Stimulated activated naive CD8-positive, alpha-beta T cell treated with anti-CD3 and anti-CD28 coated beads, Interleukin-15, amount 100 ng/mL, for 72 hours (primary cell): ENCODE results near the gene SREK1IP1.

Experiments used
- ATAC-seq: fragments of 150-1000 bp; cut with Tn5 transposase; 2 replicates; pipeline ENCODE4 v1.10.0; 2021; ENCODE audit warnings: mild to moderate bottlenecking, moderate library complexity
- DNase-seq, 2 donors: peaks; one replicate each; pipeline ENCODE4 v3.0.0; 2021 to 2022
- H3K27ac Mint-ChIP-seq, 2 donors: one replicate each; pipeline ENCODE4 v1.8.0; 2022; ENCODE audit warnings: mild to moderate bottlenecking in 2 of 2, mixed read lengths in 2 of 2, moderate library complexity in 2 of 2
- H3K27me3 Mint-ChIP-seq: one replicate; pipeline ENCODE4 v1.8.0; 2022; ENCODE audit warnings: mixed read lengths
- H3K4me1 Mint-ChIP-seq: one replicate; pipeline ENCODE4 v1.8.0; 2022; ENCODE audit warnings: mild to moderate bottlenecking, mixed read lengths
- H3K4me3 Mint-ChIP-seq, 2 donors: one replicate each; pipeline ENCODE4 v1.8.0; 2022; ENCODE audit warnings: mild to moderate bottlenecking in 2 of 2, mixed read lengths in 2 of 2, moderate library complexity in 1 of 2
- H3K9me3 Mint-ChIP-seq, 2 donors: one replicate each; pipeline ENCODE4 v1.8.0; 2022; ENCODE audit warnings: mixed read lengths in 2 of 2

The SREK1IP1 gene

GRCh38 chr5:64775291-64775690 is 6.8 kb upstream of the SREK1IP1 start:
- Mint-ChIP-seq H3K9me3 (no peaks in the 10 kb centered on the region), H3K27me3 (no peaks in the 10 kb centered on the region), H3K27ac (no peak overlapping the region), H3K4me3 (no peak overlapping the region), H3K4me1 (peaks cover 22% of the 10 kb centered on the region)
- ATAC-seq: no peak
- no peak for DNase-seq

- DNase-seq (no peak), ATAC-seq (no peak)
- H3K4me3 Mint-ChIP-seq: no peak overlapping the region
- H3K27me3 Mint-ChIP-seq: no peaks in the 10 kb centered on the region
- H3K4me1 Mint-ChIP-seq: peaks cover 28% of the 10 kb centered on the region
- H3K27ac Mint-ChIP-seq: no peak overlapping the region
- no peaks in the 10 kb centered on the region for H3K9me3 Mint-ChIP-seq
Observed at GRCh38 chr5:64773533-64773932, 5.0 kb upstream of the SREK1IP1 start.

- no peaks in the 10 kb centered on the region for H3K27me3 Mint-ChIP-seq
- H3K4me3 Mint-ChIP-seq: no peak overlapping the region
- peaks cover 31% of the 10 kb centered on the region for H3K4me1 Mint-ChIP-seq
- no peak overlapping the region for H3K27ac Mint-ChIP-seq
- H3K9me3 Mint-ChIP-seq: no peaks in the 10 kb centered on the region
- ATAC-seq (no peak), DNase-seq (no peak)
Observed at GRCh38 chr5:64771736-64772135, 3.2 kb upstream of the SREK1IP1 start.

GRCh38 chr5:64769855-64770254 is 1.4 kb upstream of the SREK1IP1 start:
- Mint-ChIP-seq H3K27ac (peak overlapping the region in 1 of 2 donors; percentile 100), H3K4me3 (peak overlapping the region; percentile 98 to 100), H3K4me1 (peaks cover 41% of the 10 kb centered on the region), H3K9me3 (no peaks in the 10 kb centered on the region), H3K27me3 (no peaks in the 10 kb centered on the region)
- DNase-seq (no peak), ATAC-seq (no peak)

GRCh38 chr5:64767959-64768357 is 533 bp downstream of the SREK1IP1 start:
- no peak for DNase-seq
- Mint-ChIP-seq H3K4me3 (peak overlapping the region; percentile 98 to 100), H3K27ac (peak overlapping the region; percentile 100), H3K4me1 (peaks cover 41% of the 10 kb centered on the region), H3K27me3 (no peaks in the 10 kb centered on the region), H3K9me3 (no peaks in the 10 kb centered on the region)
- peak; percentile 42 for ATAC-seq

- peak overlapping the region; percentile 45 to 100 for H3K4me3 Mint-ChIP-seq
- H3K27me3 Mint-ChIP-seq: no peaks in the 10 kb centered on the region
- H3K9me3 Mint-ChIP-seq: no peaks in the 10 kb centered on the region
- peaks cover 41% of the 10 kb centered on the region for H3K4me1 Mint-ChIP-seq
- ATAC-seq (no peak), DNase-seq (no peak)
- peak overlapping the region in 1 of 2 donors; percentile 26 for H3K27ac Mint-ChIP-seq
Observed at GRCh38 chr5:64766941-64767340, 1.6 kb downstream of the SREK1IP1 start.

GRCh38 chr5:64765804-64766504 is 2.5 kb downstream of the SREK1IP1 start:
- Mint-ChIP-seq H3K9me3 (no peaks in the 10 kb centered on the region), H3K4me1 (peaks cover 41% of the 10 kb centered on the region), H3K27ac (peak overlapping the region in 1 of 2 donors; percentile 36), H3K4me3 (no peak overlapping the region), H3K27me3 (no peaks in the 10 kb centered on the region)
- DNase-seq (no peak), ATAC-seq (no peak)

- Mint-ChIP-seq H3K4me1 (peaks cover 32% of the 10 kb centered on the region), H3K4me3 (no peak overlapping the region), H3K27ac (no peak overlapping the region), H3K9me3 (no peaks in the 10 kb centered on the region), H3K27me3 (no peaks in the 10 kb centered on the region)
- DNase-seq (no peak), ATAC-seq (no peak)
Observed at GRCh38 chr5:64763948-64764503, 4.5 kb downstream of the SREK1IP1 start.

GRCh38 chr5:64759960-64760660 is 8.4 kb downstream of the SREK1IP1 start:
- no peak overlapping the region for H3K27ac Mint-ChIP-seq
- no peak for ATAC-seq
- H3K4me1 Mint-ChIP-seq: peaks cover 9% of the 10 kb centered on the region
- no peak for DNase-seq
- H3K9me3 Mint-ChIP-seq: no peaks in the 10 kb centered on the region
- no peak overlapping the region for H3K4me3 Mint-ChIP-seq
- no peaks in the 10 kb centered on the region for H3K27me3 Mint-ChIP-seq

- no peak for ATAC-seq
- Mint-ChIP-seq H3K9me3 (no peaks in the 10 kb centered on the region), H3K4me1 (peaks cover 9% of the 10 kb centered on the region), H3K27me3 (no peaks in the 10 kb centered on the region), H3K4me3 (no peak overlapping the region), H3K27ac (no peak overlapping the region)
- DNase-seq: no peak
Observed at GRCh38 chr5:64758901-64759300, 9.6 kb downstream of the SREK1IP1 start.

GRCh38 chr5:64754066-64754465 is 14.4 kb downstream of the SREK1IP1 start:
- DNase-seq (no peak), ATAC-seq (no peak)
- no peaks in the 10 kb centered on the region for H3K27me3 Mint-ChIP-seq
- H3K9me3 Mint-ChIP-seq: no peaks in the 10 kb centered on the region
- H3K27ac Mint-ChIP-seq: no peak overlapping the region
- H3K4me1 Mint-ChIP-seq: no peaks in the 10 kb centered on the region
- no peak overlapping the region for H3K4me3 Mint-ChIP-seq

GRCh38 chr5:64749385-64749784 is 19.1 kb downstream of the SREK1IP1 start:
- Mint-ChIP-seq H3K27me3 (no peaks in the 10 kb centered on the region), H3K9me3 (no peaks in the 10 kb centered on the region), H3K27ac (no peak overlapping the region), H3K4me1 (peaks cover 6% of the 10 kb centered on the region), H3K4me3 (no peak overlapping the region)
- ATAC-seq: no peak
- no peak for DNase-seq

GRCh38 chr5:64746446-64746845 is 22.0 kb downstream of the SREK1IP1 start:
- H3K27me3 Mint-ChIP-seq: no peaks in the 10 kb centered on the region
- H3K9me3 Mint-ChIP-seq: no peaks in the 10 kb centered on the region
- H3K4me3 Mint-ChIP-seq: no peak overlapping the region
- peaks cover 6% of the 10 kb centered on the region for H3K4me1 Mint-ChIP-seq
- DNase-seq (no peak), ATAC-seq (no peak)
- H3K27ac Mint-ChIP-seq: no peak overlapping the region

- DNase-seq (no peak), ATAC-seq (no peak)
- Mint-ChIP-seq H3K4me1 (peaks cover 6% of the 10 kb centered on the region), H3K4me3 (no peak overlapping the region), H3K27me3 (no peaks in the 10 kb centered on the region), H3K27ac (peak overlapping the region in 1 of 2 donors; percentile 28), H3K9me3 (no peaks in the 10 kb centered on the region)
Observed at GRCh38 chr5:64744914-64745313, 23.6 kb downstream of the SREK1IP1 start.

GRCh38 chr5:64742821-64743220 is 25.7 kb downstream of the SREK1IP1 start:
- no peak overlapping the region for H3K27ac Mint-ChIP-seq
- ATAC-seq: no peak

GRCh38 chr5:64742411-64742810 is 26.1 kb downstream of the SREK1IP1 start:
- H3K27ac Mint-ChIP-seq: no peak overlapping the region

More at GRCh38 chr5:64742821-64743220, 25.7 kb downstream of the SREK1IP1 start:
- no peak for DNase-seq
- H3K9me3 Mint-ChIP-seq: no peaks in the 10 kb centered on the region
- no peak overlapping the region for H3K4me3 Mint-ChIP-seq
- no peaks in the 10 kb centered on the region for H3K27me3 Mint-ChIP-seq
- peaks cover 8% of the 10 kb centered on the region for H3K4me1 Mint-ChIP-seq

More at GRCh38 chr5:64742411-64742810, 26.1 kb downstream of the SREK1IP1 start:
- DNase-seq (no peak), ATAC-seq (no peak)
- H3K27me3 Mint-ChIP-seq: no peaks in the 10 kb centered on the region
- H3K9me3 Mint-ChIP-seq: no peaks in the 10 kb centered on the region
- H3K4me3 Mint-ChIP-seq: no peak overlapping the region
- peaks cover 12% of the 10 kb centered on the region for H3K4me1 Mint-ChIP-seq
